NK-92 (cell line): ENCODE measurements around the gene ARL15.
"Not testable (repeated sequence)": the region's sequence is repeated elsewhere in the genome, so short reads cannot be mapped to it uniquely, and the experiment has no call there.

Experiments
- DNase-seq: peaks from one replicate; lab custom pipeline; 2025; ENCODE audit not compliant: unreplicated experiment; lab: John Stamatoyannopoulos, UW

The ARL15 gene

DNA sequence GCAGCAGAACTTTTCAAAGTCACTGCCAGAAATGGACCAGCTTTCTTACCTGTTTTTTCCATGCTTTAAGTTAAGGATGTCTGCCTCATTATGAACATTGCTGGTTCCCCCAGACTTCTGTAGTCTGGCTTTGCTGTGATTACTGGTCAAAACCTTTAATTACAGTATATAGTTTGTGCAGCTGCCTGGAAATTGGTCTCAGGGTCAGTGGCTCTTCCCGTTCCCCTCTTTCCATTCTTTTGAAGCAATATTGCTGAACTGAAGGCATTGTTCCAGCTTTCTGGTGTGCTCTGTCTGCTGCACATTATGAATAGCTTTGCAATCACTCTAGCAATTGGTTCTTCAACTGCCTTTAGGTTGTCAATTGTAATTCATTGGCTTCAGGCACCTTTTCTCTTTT is 206.5 kb downstream of the ARL15 start:
- no peak for DNase-seq

DNA sequence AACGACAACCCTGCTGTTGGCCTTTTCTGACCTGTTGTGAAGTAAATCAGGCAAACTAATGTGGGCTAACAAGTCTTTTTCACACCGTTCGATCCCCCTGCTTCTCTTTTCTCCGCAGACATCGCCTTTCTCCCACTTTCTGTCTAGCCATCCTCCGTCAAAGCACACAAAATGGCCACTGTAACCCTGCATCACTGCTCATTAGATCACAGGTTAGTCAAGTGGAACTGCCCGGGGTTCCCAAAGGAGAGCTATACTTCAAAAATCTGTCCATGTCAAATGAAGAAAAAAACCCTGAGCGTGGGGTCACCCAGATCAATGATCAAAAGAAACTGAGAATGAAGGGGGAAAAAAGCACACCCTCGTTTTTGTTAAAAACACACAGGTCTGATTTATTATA is 212.1 kb downstream of the ARL15 start:
- no peak for DNase-seq

GRCh38 chr5:54095969-54096368 is 214.4 kb downstream of the ARL15 start:
- DNase-seq: no peak

DNA sequence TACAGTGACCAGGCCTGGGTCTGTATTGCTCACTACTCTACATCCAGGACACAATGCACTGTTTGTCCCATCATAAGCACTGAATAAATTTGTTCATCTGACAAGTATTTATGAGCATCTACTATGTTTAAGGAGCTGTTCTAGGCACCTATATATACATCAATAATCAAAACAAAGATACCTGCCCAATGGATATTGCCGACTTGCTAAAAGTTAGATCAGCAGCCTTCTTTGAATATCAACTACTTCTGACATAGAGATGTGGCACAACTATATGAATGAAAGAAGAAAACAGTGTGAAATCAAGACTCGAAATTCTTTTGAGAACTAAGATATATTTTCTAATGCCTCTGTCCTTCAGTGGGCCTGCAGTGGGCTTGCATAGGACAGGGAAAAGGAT is 215.7 kb downstream of the ARL15 start:
- DNase-seq: no peak

DNA sequence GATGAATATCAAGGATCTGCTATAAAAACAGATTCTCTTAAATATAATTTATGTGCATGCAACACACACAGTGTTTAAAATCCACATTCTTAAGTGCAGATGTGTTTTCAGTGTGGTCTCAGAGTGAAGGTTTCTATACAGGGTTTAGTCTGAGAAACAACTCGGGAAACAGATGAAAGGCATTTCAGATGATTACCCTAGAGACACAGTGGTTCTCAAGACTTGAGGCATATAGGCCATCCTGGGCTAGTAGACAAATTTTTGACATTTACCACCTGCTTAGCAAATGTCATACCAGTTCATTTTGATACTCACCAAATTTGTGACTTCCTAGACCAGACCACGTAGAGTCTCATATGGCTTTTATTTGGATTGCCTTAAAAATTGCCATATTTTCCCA is 216.5 kb downstream of the ARL15 start:
- no peak for DNase-seq

DNA sequence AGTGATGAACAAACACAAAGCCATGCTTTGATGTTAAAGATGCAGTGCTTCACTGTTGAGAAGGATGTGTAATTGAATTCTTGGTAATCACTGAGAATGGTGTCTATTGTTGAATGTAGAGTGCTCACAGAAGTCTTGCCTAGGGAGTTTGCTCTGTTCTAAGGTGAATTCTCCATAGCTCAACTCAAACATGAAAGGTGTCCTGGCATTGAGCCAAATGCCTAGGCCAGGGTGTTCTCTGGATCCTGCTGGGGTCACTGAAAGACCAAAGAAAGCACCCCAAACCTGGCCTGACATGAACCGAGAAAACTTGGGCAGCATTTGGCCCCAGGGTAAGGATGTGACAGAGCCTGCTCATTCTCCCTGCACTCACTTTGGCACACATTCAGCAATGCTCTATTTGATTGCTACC is 217.3 kb downstream of the ARL15 start:
- DNase-seq: no peak

DNA sequence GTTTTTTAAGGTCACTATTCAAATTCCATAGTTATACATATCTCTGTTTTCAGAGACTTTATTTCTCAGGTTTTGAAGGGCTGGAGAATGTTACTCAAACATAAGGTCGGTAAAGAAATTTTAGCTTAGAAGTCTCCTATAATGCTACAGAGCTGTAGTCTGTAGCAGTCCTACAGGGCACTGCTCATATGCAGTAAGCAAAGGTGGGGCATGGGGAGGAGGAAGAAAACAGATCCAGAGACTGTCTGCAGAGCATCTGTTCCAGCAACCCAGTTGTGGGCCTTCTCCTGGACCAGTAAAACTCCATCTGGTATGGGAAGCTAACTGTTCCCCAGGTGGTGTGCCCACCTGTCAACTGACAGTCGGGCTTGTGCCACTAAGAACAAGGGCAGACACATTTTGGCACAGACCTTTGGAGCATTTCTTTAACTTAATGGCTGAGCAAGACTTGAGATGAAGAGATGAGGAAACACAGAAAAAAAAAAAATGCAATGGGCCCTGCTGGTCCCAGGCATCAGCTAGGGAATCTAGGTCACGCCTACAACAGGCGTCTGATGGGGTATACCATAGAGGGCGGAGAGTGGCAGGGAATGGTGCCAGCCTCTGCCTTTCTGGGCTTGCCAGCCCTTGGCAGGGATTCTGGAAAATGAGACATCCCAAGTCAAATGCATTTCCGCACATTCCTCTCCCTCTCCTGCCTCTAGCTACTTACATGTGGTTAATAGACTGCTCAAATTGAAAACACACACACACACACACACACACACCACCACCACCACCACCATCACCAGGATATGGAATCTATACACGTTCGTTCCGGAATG is 218.9 kb downstream of the ARL15 start:
- no peak for DNase-seq

- no peak for DNase-seq
Observed at GRCh38 chr5:54090495-54091120, 219.8 kb downstream of the ARL15 start.

GRCh38 chr5:54088081-54088480 is 222.3 kb downstream of the ARL15 start:
- no peak for DNase-seq

DNA sequence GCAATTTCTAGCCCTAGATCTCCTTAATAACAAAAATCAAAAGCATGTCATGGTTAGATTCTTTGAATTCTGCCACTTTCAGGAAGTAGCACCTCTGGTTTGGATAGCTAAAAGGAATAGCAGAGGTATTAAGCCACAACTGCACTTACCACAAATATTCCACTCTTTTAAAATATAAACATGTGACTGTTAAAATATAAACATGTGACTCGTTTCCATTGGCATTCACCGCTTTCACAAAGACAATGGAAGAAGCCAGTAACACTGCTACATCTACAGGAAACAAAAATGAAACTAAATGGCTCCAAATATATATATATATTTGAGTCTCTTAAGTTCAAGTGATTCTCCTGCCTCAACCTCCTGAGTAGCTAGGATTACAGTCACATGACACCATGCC is 222.9 kb downstream of the ARL15 start:
- no peak for DNase-seq

- no peak for DNase-seq
Observed at GRCh38 chr5:54086191-54086590, 224.2 kb downstream of the ARL15 start.

GRCh38 chr5:54084696-54085095 is 225.7 kb downstream of the ARL15 start:
- DNase-seq: no peak

DNA sequence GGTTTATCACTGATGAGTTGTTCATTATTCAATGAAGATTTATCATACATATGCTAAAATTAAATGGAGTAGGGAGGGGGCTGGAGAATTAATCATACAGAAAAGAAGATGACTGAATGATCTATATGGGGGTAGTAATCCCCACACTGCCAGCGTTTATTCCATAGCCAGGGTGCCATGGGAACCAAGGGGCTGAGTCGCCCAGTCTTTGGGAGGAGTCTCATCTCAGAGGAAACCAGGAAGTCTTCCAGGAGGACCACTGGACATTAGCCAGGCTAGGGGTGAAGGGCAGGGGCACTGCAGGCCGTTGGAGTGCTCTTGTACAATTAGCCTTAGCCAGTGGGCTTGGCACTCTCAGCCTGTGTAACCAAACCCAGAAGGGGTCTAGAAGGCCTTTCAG is 226.5 kb downstream of the ARL15 start:
- DNase-seq: no peak

DNA sequence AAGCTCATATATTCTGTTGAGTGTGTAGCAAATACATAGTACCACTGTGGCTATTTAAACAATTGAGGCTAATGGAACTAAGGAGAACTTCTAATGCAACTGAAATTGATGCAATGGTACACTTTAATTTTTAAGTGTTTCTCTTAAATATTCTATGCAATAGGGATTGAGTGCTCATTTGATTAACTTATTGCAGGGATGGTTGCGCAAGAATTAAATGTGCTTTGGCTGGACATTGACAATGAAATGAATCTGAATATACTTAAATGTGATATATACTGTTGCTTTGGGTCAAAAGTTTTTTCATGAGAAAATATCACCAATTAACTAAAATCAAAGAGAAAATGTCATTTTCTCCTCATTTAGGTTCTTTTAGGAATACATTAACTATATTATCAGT is 227.1 kb downstream of the ARL15 start:
- DNase-seq: no peak

GRCh38 chr5:54081415-54081814 is 229.0 kb downstream of the ARL15 start:
- DNase-seq: no peak

DNA sequence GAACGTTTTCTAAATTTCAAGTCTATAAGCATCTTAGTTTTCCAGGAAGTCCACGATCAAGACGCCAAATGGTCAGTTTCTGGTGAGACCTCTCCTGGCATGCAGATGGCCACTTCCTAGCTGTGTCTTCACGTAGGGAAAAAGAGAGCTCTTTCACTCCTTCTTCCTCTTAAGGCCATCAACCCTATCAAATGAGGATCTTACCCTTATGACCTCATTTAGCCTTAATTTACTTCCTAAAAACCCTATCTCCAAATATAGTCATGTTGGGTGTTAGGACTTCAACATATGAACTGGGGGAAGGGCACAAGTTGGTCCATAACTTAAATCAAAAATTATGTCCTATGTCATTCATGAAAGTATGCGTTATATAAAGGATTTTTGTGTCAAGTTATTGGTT is 229.5 kb downstream of the ARL15 start:
- DNase-seq: no peak

DNA sequence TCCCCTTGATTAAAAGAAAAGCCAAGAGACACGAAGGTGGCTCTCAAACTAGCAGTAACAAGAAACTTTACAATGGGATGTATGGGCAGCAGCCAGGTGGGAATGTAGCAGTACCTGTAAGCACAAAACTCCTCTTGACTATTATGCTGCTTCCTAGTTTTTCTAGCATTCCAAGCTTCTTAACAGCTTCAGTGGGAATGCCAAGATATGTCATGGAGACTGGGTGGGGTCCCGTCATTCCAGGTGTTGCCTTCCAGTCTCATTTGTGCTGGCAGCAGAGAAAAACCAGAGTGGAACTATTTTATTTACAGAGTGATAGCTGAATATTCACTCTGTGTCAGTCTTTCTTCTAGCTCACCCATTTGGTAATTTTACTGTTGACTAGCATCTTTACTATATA is 236.6 kb downstream of the ARL15 start:
- no peak for DNase-seq

DNA sequence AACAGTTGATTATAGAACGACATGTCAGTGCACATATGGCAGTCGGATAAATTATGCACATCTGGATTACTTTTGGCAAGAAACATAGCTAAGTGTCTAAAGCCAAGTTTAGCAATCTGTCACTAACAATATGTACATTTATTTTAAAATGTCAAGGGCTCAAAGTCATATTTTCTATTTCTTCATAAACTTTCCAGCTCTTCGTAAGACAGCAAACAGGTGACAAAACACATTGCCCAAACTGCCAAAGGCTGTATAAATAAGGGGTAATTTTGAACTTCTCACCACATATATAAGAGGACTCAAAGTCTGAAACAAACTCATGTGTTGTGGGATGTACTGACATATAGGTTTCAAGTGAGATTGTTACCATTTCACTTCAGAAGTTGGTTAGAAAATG is 237.2 kb downstream of the ARL15 start:
- DNase-seq: no peak

DNA sequence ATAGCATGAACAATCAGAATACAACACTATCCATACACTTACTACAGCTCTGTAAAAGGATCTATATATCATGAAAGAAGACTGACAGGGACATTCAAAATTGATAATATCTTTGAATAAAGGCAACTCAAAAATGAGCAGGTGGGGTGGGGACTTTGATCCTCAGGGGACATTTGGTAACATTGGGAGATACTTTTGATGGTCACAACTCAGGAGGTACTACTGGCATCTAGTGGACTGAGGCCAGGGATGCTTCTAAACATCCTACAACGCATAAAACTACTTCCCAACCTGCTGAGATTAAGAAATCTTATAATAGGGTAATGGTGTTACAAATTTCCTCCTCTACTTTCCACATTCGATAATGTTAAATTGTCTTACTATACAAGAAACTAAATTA is 243.9 kb downstream of the ARL15 start:
- no peak for DNase-seq

- DNase-seq: no peak
Observed at GRCh38 chr5:54063817-54064216, 246.6 kb downstream of the ARL15 start.

- no peak for DNase-seq
Observed at GRCh38 chr5:54062958-54063357, 247.4 kb downstream of the ARL15 start.

GRCh38 chr5:54060919-54061318 is 249.5 kb downstream of the ARL15 start:
- DNase-seq: not testable (repeated sequence)

DNA sequence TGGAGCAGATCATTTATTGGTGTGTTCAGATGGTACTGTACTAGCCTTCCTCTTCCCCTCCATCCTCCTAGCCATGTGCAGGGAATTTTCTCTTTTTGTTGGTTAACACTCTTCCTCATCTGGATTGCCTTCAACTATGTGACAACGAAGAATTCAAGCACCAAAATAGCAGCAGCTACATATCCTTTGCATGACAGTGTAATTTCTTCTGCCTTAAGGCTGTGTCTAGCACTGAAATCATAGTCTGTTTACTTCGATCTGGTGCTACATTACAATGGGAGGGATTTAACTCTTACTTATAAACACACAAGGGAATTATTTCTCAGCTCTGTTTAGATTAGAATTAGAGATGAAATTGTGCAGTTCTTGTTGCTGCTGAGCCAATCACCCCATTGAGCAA is 260.4 kb downstream of the ARL15 start:
- no peak for DNase-seq
